ENCODE data around the gene DBET.
"Not testable (repeated sequence)": the region's sequence is repeated elsewhere in the genome, so short reads cannot be mapped to it uniquely, and the experiment has no call there.

Gene DBET

GRCh38 chr4:190017357-190018200 lies 46.7 kb upstream of the DBET start:
- no peak overlapping the region for H3K27ac ChIP-seq (replicated peaks)
- DNase-seq (ENCODE audit: low read depth in 1 of 2, low spot score in 1 of 2): no peak
- TF ChIP-seq, protein P1, sequence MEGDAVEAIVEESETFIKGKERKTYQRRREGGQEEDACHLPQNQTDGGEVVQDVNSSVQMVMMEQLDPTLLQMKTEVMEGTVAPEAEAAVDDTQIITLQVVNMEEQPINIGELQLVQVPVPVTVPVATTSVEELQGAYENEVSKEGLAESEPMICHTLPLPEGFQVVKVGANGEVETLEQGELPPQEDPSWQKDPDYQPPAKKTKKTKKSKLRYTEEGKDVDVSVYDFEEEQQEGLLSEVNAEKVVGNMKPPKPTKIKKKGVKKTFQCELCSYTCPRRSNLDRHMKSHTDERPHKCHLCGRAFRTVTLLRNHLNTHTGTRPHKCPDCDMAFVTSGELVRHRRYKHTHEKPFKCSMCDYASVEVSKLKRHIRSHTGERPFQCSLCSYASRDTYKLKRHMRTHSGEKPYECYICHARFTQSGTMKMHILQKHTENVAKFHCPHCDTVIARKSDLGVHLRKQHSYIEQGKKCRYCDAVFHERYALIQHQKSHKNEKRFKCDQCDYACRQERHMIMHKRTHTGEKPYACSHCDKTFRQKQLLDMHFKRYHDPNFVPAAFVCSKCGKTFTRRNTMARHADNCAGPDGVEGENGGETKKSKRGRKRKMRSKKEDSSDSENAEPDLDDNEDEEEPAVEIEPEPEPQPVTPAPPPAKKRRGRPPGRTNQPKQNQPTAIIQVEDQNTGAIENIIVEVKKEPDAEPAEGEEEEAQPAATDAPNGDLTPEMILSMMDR (IDR thresholded peaks at IDR 0.05; ENCODE audit: insufficient read depth, low read length): no peak
- TF ChIP-seq, protein P2, sequence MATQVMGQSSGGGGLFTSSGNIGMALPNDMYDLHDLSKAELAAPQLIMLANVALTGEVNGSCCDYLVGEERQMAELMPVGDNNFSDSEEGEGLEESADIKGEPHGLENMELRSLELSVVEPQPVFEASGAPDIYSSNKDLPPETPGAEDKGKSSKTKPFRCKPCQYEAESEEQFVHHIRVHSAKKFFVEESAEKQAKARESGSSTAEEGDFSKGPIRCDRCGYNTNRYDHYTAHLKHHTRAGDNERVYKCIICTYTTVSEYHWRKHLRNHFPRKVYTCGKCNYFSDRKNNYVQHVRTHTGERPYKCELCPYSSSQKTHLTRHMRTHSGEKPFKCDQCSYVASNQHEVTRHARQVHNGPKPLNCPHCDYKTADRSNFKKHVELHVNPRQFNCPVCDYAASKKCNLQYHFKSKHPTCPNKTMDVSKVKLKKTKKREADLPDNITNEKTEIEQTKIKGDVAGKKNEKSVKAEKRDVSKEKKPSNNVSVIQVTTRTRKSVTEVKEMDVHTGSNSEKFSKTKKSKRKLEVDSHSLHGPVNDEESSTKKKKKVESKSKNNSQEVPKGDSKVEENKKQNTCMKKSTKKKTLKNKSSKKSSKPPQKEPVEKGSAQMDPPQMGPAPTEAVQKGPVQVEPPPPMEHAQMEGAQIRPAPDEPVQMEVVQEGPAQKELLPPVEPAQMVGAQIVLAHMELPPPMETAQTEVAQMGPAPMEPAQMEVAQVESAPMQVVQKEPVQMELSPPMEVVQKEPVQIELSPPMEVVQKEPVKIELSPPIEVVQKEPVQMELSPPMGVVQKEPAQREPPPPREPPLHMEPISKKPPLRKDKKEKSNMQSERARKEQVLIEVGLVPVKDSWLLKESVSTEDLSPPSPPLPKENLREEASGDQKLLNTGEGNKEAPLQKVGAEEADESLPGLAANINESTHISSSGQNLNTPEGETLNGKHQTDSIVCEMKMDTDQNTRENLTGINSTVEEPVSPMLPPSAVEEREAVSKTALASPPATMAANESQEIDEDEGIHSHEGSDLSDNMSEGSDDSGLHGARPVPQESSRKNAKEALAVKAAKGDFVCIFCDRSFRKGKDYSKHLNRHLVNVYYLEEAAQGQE (IDR thresholded peaks at IDR 0.05; ENCODE audit: insufficient replicate concordance, low read depth): no peak
- TF ChIP-seq GABPA (IDR thresholded peaks at IDR 0.05; ENCODE audit: low read depth) (no peak), POLR2AphosphoS5 (IDR thresholded peaks at IDR 0.05; ENCODE audit: low read depth) (no peak), SPI1 (IDR thresholded peaks at IDR 0.05; ENCODE audit: borderline replicate concordance, low read depth) (no peak)
- H3K4me3 ChIP-seq (replicated peaks; ENCODE audit: insufficient read depth, low read length): no peak overlapping the region
- H3K27me3 ChIP-seq (ENCODE audit: insufficient read depth, poor library complexity, severe bottlenecking): no peaks in the 10 kb centered on the region

- Histone ChIP-seq H3K4me3 (replicated peaks; ENCODE audit: insufficient read depth, low read length) (no peak overlapping the region), H3K27me3 (ENCODE audit: insufficient read depth, poor library complexity, severe bottlenecking) (no peaks in the 10 kb centered on the region), H3K27ac (replicated peaks) (no peak overlapping the region)
- no peak for DNase-seq (ENCODE audit: low read depth in 1 of 2, low spot score in 1 of 2)
- no peak for TF ChIP-seq GABPA (IDR thresholded peaks at IDR 0.05; ENCODE audit: low read depth)
These were observed 45.9 kb upstream of the DBET start for GRCh38 chr4:190018201-190018920.

- Histone ChIP-seq H3K4me3 (replicated peaks; ENCODE audit: insufficient read depth, low read length) (no peak overlapping the region), H3K27ac (replicated peaks) (no peak overlapping the region), H3K27me3 (ENCODE audit: insufficient read depth, poor library complexity, severe bottlenecking) (no peaks in the 10 kb centered on the region)
- TF ChIP-seq, protein P1 (IDR thresholded peaks at IDR 0.05; ENCODE audit: insufficient read depth, low read length): no peak
- TF ChIP-seq, protein P2 (IDR thresholded peaks at IDR 0.05; ENCODE audit: insufficient replicate concordance, low read depth): no peak
- TF ChIP-seq GABPA (IDR thresholded peaks at IDR 0.05; ENCODE audit: low read depth) (no peak), SPI1 (IDR thresholded peaks at IDR 0.05; ENCODE audit: borderline replicate concordance, low read depth) (no peak), POLR2AphosphoS5 (IDR thresholded peaks at IDR 0.05; ENCODE audit: low read depth) (no peak)
- no peak for DNase-seq (ENCODE audit: low read depth in 1 of 2, low spot score in 1 of 2)
These were observed 45.1 kb upstream of the DBET start for GRCh38 chr4:190019023-190019858.

GRCh38 chr4:190019859-190020463 lies 44.3 kb upstream of the DBET start:
- not testable (repeated sequence) for H3K4me3 ChIP-seq (replicated peaks; ENCODE audit: insufficient read depth, low read length); H3K27me3 ChIP-seq (ENCODE audit: insufficient read depth, poor library complexity, severe bottlenecking); H3K27ac ChIP-seq (replicated peaks); DNase-seq (ENCODE audit: low read depth in 1 of 2, low spot score in 1 of 2)

Measured in HL-60 (cell line).